ENCODE measurements around the gene FARP2.

GRCh38 chr2:241451840-241452506 is 95.9 kb downstream of the FARP2 start:
- TF ChIP-seq, protein P1, sequence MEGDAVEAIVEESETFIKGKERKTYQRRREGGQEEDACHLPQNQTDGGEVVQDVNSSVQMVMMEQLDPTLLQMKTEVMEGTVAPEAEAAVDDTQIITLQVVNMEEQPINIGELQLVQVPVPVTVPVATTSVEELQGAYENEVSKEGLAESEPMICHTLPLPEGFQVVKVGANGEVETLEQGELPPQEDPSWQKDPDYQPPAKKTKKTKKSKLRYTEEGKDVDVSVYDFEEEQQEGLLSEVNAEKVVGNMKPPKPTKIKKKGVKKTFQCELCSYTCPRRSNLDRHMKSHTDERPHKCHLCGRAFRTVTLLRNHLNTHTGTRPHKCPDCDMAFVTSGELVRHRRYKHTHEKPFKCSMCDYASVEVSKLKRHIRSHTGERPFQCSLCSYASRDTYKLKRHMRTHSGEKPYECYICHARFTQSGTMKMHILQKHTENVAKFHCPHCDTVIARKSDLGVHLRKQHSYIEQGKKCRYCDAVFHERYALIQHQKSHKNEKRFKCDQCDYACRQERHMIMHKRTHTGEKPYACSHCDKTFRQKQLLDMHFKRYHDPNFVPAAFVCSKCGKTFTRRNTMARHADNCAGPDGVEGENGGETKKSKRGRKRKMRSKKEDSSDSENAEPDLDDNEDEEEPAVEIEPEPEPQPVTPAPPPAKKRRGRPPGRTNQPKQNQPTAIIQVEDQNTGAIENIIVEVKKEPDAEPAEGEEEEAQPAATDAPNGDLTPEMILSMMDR (conservative IDR thresholded peaks at IDR 0.05 in 1 of 2, IDR thresholded peaks at IDR 0.05 in 1 of 2; ENCODE audit: low read depth in 1 of 2, low read length in 2 of 2): no peak
- TF ChIP-seq EZH2 (IDR thresholded peaks at IDR 0.05; ENCODE audit: low read length, missing control alignments): no peak
